Astrocyte (in vitro differentiated cells and primary cell): ENCODE data around the gene PTPRD. TPM values are rescaled to one million over a fixed set of nuclear protein-coding genes. Genes with fewer than 3 reads are reported as not detected.

ENCODE experiments used
- DNase-seq: peaks from one replicate; pipeline ENCODE4 v3.0.0-alpha.2; 2010; ENCODE audit warnings: low read depth
- FAIRE-seq: peaks from 2 replicates; lab custom pipeline; 2011; peaks lifted over from hg19 to GRCh38; lab: Jason Lieb, UNC
- H2AFZ ChIP-seq: 2 replicates; pipeline ENCODE4 v1.6.0; 2012; ENCODE audit warnings: low read depth, low read length, inconsistent platforms
- H3K27ac ChIP-seq: 2 replicates; pipeline ENCODE4 v1.5.1; 2011; ENCODE audit warnings: low read depth, low read length, inconsistent platforms
- H3K27me3 ChIP-seq: 2 replicates; pipeline ENCODE4 v1.6.0; 2011; ENCODE audit warnings: low read length, inconsistent platforms; ENCODE audit not compliant: insufficient read depth
- H3K36me3 ChIP-seq: 2 replicates; pipeline ENCODE4 v1.5.1; 2011; ENCODE audit warnings: low read length, inconsistent platforms; ENCODE audit not compliant: insufficient read depth
- H3K4me1 ChIP-seq: 2 replicates; pipeline ENCODE4 v1.5.1; 2011; ENCODE audit warnings: low read length, inconsistent platforms; ENCODE audit not compliant: insufficient read depth
- H3K4me2 ChIP-seq: 2 replicates; pipeline ENCODE4 v1.6.0; 2012; ENCODE audit warnings: low read length, inconsistent platforms
- H3K4me3 ChIP-seq: 2 replicates; pipeline ENCODE4 v1.5.1; 2011; ENCODE audit warnings: low read depth, mild to moderate bottlenecking, low read length, inconsistent platforms; ENCODE audit not compliant: insufficient read depth
- H3K79me2 ChIP-seq: 2 replicates; pipeline ENCODE4 v1.6.0; 2012; ENCODE audit warnings: mild to moderate bottlenecking, low read length, inconsistent platforms; ENCODE audit not compliant: insufficient read depth
- H3K9ac ChIP-seq: 2 replicates; pipeline ENCODE4 v1.6.0; 2012; ENCODE audit warnings: mild to moderate bottlenecking, low read length, inconsistent platforms
- H3K9me3 ChIP-seq: 2 replicates; pipeline ENCODE4 v1.5.1; 2012; ENCODE audit warnings: low read depth, mild to moderate bottlenecking, low read length, inconsistent platforms; ENCODE audit not compliant: insufficient read depth
- H4K20me1 ChIP-seq: 2 replicates; pipeline ENCODE4 v1.6.0; 2012; ENCODE audit warnings: low read length, inconsistent platforms; ENCODE audit not compliant: insufficient read depth
- H3K27ac Mint-ChIP-seq: one replicate; pipeline ENCODE4 v1.8.0; 2021; ENCODE audit warnings: mild to moderate bottlenecking, mixed read lengths; ENCODE audit not compliant: unreplicated experiment
- H3K27me3 Mint-ChIP-seq: one replicate; pipeline ENCODE4 v1.8.0; 2021; ENCODE audit warnings: low read depth, mixed read lengths; ENCODE audit not compliant: unreplicated experiment
- H3K36me3 Mint-ChIP-seq: one replicate; pipeline ENCODE4 v1.8.0; 2021; ENCODE audit warnings: low read depth, mixed read lengths; ENCODE audit not compliant: unreplicated experiment
- H3K4me1 Mint-ChIP-seq: one replicate; pipeline ENCODE4 v1.8.0; 2021; ENCODE audit warnings: low read depth, mixed read lengths; ENCODE audit not compliant: unreplicated experiment
- H3K4me3 Mint-ChIP-seq: one replicate; pipeline ENCODE4 v1.8.0; 2021; ENCODE audit warnings: mild to moderate bottlenecking, moderate library complexity, mixed read lengths; ENCODE audit not compliant: unreplicated experiment
- H3K9me3 Mint-ChIP-seq: one replicate; pipeline ENCODE4 v1.8.0; 2021; ENCODE audit warnings: mild to moderate bottlenecking, mixed read lengths; ENCODE audit not compliant: unreplicated experiment
- CTCF ChIP-seq: IDR thresholded peaks from 2 replicates; pipeline ENCODE4 v1.5.1; 2011; ENCODE audit warnings: low read depth, mild to moderate bottlenecking, inconsistent platforms, low read length, moderate library complexity; ENCODE audit not compliant: insufficient read depth
- EZH2 ChIP-seq: IDR thresholded peaks from 2 replicates; pipeline ENCODE4 v1.6.1; 2012; ENCODE audit warnings: mild to moderate bottlenecking, low read length, inconsistent platforms; ENCODE audit not compliant: insufficient read depth
- total RNA-seq: library from RNA; stranded (reverse); gene quantifications from 2 replicates; pipeline ENCODE4 v1.2.1, GENCODE V29; 2021

PTPRD gene
- total RNA-seq, 1 donor from 2014 or later, result 88.1 TPM

- H3K4me3 Mint-ChIP-seq, result no peak overlapping the region
- no peaks in the 10 kb centered on the region for H4K20me1 ChIP-seq
- H3K27ac ChIP-seq, result no peak overlapping the region
- no peak overlapping the region for H2AFZ ChIP-seq
- no peak overlapping the region for H3K4me2 ChIP-seq
- no peak for TF ChIP-seq CTCF
- no peak for TF ChIP-seq EZH2
- H3K9me3 Mint-ChIP-seq, result no peaks in the 10 kb centered on the region
- DNase-seq (no peak), FAIRE-seq (no peak)
- H3K27me3 ChIP-seq, result no peaks in the 10 kb centered on the region
- no peaks in the 10 kb centered on the region for H3K27me3 Mint-ChIP-seq
- H3K9ac ChIP-seq, result no peak overlapping the region
- no peaks in the 10 kb centered on the region for H3K9me3 ChIP-seq
- no peaks in the 10 kb centered on the region for H3K36me3 ChIP-seq
- H3K4me1 ChIP-seq, result no peaks in the 10 kb centered on the region
- no peaks in the 10 kb centered on the region for H3K79me2 ChIP-seq
- no peak overlapping the region for H3K27ac Mint-ChIP-seq
- H3K4me1 Mint-ChIP-seq, result no peaks in the 10 kb centered on the region
- H3K36me3 Mint-ChIP-seq, result peaks cover 7% of the 10 kb centered on the region
- H3K4me3 ChIP-seq, result no peak overlapping the region
Observed at GRCh38 chr9:8585036-8585435, 2027.8 kb downstream of the PTPRD start.

GRCh38 chr9:8579661-8580060 is 2033.1 kb downstream of the PTPRD start:
- Histone ChIP-seq H3K4me3 (no peak overlapping the region), H3K79me2 (no peaks in the 10 kb centered on the region), H3K4me1 (no peaks in the 10 kb centered on the region), H3K27me3 (no peaks in the 10 kb centered on the region), H3K36me3 (no peaks in the 10 kb centered on the region), H3K9ac (no peak overlapping the region), H4K20me1 (no peaks in the 10 kb centered on the region), H3K9me3 (no peaks in the 10 kb centered on the region), H3K27ac (no peak overlapping the region), H3K4me2 (no peak overlapping the region), H2AFZ (no peak overlapping the region)
- no peaks in the 10 kb centered on the region for H3K4me1 Mint-ChIP-seq
- no peak for TF ChIP-seq EZH2
- peaks cover 7% of the 10 kb centered on the region for H3K36me3 Mint-ChIP-seq
- no peak overlapping the region for H3K27ac Mint-ChIP-seq
- DNase-seq (no peak), FAIRE-seq (no peak)
- no peaks in the 10 kb centered on the region for H3K9me3 Mint-ChIP-seq
- no peaks in the 10 kb centered on the region for H3K27me3 Mint-ChIP-seq
- H3K4me3 Mint-ChIP-seq, result no peak overlapping the region

GRCh38 chr9:8576741-8577140 is 2036.1 kb downstream of the PTPRD start:
- DNase-seq (no peak), FAIRE-seq (no peak)
- Mint-ChIP-seq H3K36me3 (no peaks in the 10 kb centered on the region), H3K4me3 (no peak overlapping the region), H3K27me3 (no peaks in the 10 kb centered on the region), H3K9me3 (no peaks in the 10 kb centered on the region), H3K4me1 (no peaks in the 10 kb centered on the region), H3K27ac (no peak overlapping the region)
- Histone ChIP-seq H3K9ac (no peak overlapping the region), H3K36me3 (no peaks in the 10 kb centered on the region), H2AFZ (no peak overlapping the region), H3K79me2 (no peaks in the 10 kb centered on the region), H3K4me3 (no peak overlapping the region), H3K9me3 (no peaks in the 10 kb centered on the region), H3K27ac (no peak overlapping the region), H4K20me1 (no peaks in the 10 kb centered on the region), H3K27me3 (no peaks in the 10 kb centered on the region), H3K4me2 (no peak overlapping the region), H3K4me1 (no peaks in the 10 kb centered on the region)
- TF ChIP-seq EZH2, result no peak
- no peak for TF ChIP-seq CTCF
